HUES6 (cell line): ENCODE data around the gene PRADC1.
"Not testable (repeated sequence)": the region's sequence is repeated elsewhere in the genome, so short reads cannot be mapped to it uniquely, and the experiment has no call there.

Experiments
- H3K27ac ChIP-seq: 2 replicates; pipeline ENCODE4 v1.7.0; 2013; ENCODE audit warnings: low read depth, mild to moderate bottlenecking, low read length, inconsistent platforms
- H3K27me3 ChIP-seq: 2 replicates; pipeline ENCODE4 v1.6.1; 2013; ENCODE audit warnings: low read length; ENCODE audit not compliant: control insufficient read depth, insufficient read depth
- H3K36me3 ChIP-seq: 2 replicates; pipeline ENCODE4 v1.6.1; 2013; ENCODE audit warnings: low read length; ENCODE audit not compliant: control insufficient read depth, insufficient read depth
- H3K4me1 ChIP-seq: 2 replicates; pipeline ENCODE4 v1.6.1; 2013; ENCODE audit warnings: low read length; ENCODE audit not compliant: control insufficient read depth, insufficient read depth
- H3K4me3 ChIP-seq: 2 replicates; pipeline ENCODE4 v1.5.1; 2013; ENCODE audit warnings: low read depth, low read length
- H3K9ac ChIP-seq: one replicate; pipeline ENCODE4 v1.6.1; 2013; ENCODE audit warnings: mild to moderate bottlenecking, low read length
- H3K9me3 ChIP-seq: 2 replicates; pipeline ENCODE4 v1.6.1; 2013; ENCODE audit warnings: low read depth, low read length; ENCODE audit not compliant: control insufficient read depth, insufficient read depth

PRADC1 gene

GRCh38 chr2:73265298-73266060, 32.4 kb upstream of the PRADC1 start:
- H3K4me1 ChIP-seq, result peaks cover 7% of the 10 kb centered on the region; the same call in 1 of the 2 replicates
- H3K9ac ChIP-seq, result no peak overlapping the region
- H3K27ac ChIP-seq, result no peak overlapping the region
- H3K4me3 ChIP-seq, result no peak overlapping the region
- H3K36me3 ChIP-seq, result peaks cover 8% of the 10 kb centered on the region; the same call in 1 of the 2 replicates
- peaks cover 47% of the 10 kb centered on the region for H3K27me3 ChIP-seq
- H3K9me3 ChIP-seq, result no peaks in the 10 kb centered on the region

GRCh38 chr2:73264783-73265182, 31.7 kb upstream of the PRADC1 start:
- H3K4me1 ChIP-seq, result peaks cover 7% of the 10 kb centered on the region; the same call in 1 of the 2 replicates
- H3K27me3 ChIP-seq, result peaks cover 40% of the 10 kb centered on the region
- no peak overlapping the region for H3K27ac ChIP-seq
- peaks cover 8% of the 10 kb centered on the region; the same call in 1 of the 2 replicates for H3K36me3 ChIP-seq
- no peak overlapping the region for H3K9ac ChIP-seq
- H3K4me3 ChIP-seq, result no peak overlapping the region
- no peaks in the 10 kb centered on the region for H3K9me3 ChIP-seq

GRCh38 chr2:73264332-73264606, 31.2 kb upstream of the PRADC1 start:
- Histone ChIP-seq H3K9ac (no peak overlapping the region), H3K27me3 (peaks cover 35% of the 10 kb centered on the region), H3K4me3 (no peak overlapping the region), H3K4me1 (peaks cover 7% of the 10 kb centered on the region; the same call in 1 of the 2 replicates), H3K9me3 (no peaks in the 10 kb centered on the region), H3K36me3 (peaks cover 8% of the 10 kb centered on the region; the same call in 1 of the 2 replicates), H3K27ac (no peak overlapping the region)

- peaks cover 8% of the 10 kb centered on the region; the same call in 1 of the 2 replicates for H3K36me3 ChIP-seq
- peaks cover 30% of the 10 kb centered on the region for H3K27me3 ChIP-seq
- H3K4me3 ChIP-seq, result no peak overlapping the region
- no peak overlapping the region for H3K9ac ChIP-seq
- H3K4me1 ChIP-seq, result peaks cover 7% of the 10 kb centered on the region; the same call in 1 of the 2 replicates
- H3K9me3 ChIP-seq, result no peaks in the 10 kb centered on the region
- no peak overlapping the region for H3K27ac ChIP-seq
These were observed 30.7 kb upstream of the PRADC1 start for GRCh38 chr2:73263540-73264331.

- not testable (repeated sequence) for H3K9ac ChIP-seq, H3K36me3 ChIP-seq
These were observed 29.8 kb upstream of the PRADC1 start for GRCh38 chr2:73262691-73263429.

GRCh38 chr2:73262108-73262651, 29.1 kb upstream of the PRADC1 start:
- no peak overlapping the region for H3K27ac ChIP-seq
- H3K4me3 ChIP-seq, result no peak overlapping the region
- H3K27me3 ChIP-seq, result peaks cover 14% of the 10 kb centered on the region
- peaks cover 8% of the 10 kb centered on the region; the same call in 1 of the 2 replicates for H3K36me3 ChIP-seq
- no peaks in the 10 kb centered on the region for H3K9me3 ChIP-seq
- no peaks in the 10 kb centered on the region for H3K4me1 ChIP-seq
- no peak overlapping the region for H3K9ac ChIP-seq

More at GRCh38 chr2:73262691-73263429, 29.8 kb upstream of the PRADC1 start:
- H3K27me3 ChIP-seq, result peaks cover 21% of the 10 kb centered on the region
- not testable (repeated sequence) for H3K9me3 ChIP-seq, H3K27ac ChIP-seq, H3K4me1 ChIP-seq, H3K4me3 ChIP-seq

GRCh38 chr2:73260338-73260984, 27.4 kb upstream of the PRADC1 start:
- H3K36me3 ChIP-seq, result peaks cover 8% of the 10 kb centered on the region; the same call in 1 of the 2 replicates
- no peak overlapping the region for H3K9ac ChIP-seq
- no peak overlapping the region for H3K4me3 ChIP-seq
- no peaks in the 10 kb centered on the region for H3K27me3 ChIP-seq
- H3K4me1 ChIP-seq, result no peaks in the 10 kb centered on the region
- H3K27ac ChIP-seq, result no peak overlapping the region
- no peaks in the 10 kb centered on the region for H3K9me3 ChIP-seq

- H3K4me1 ChIP-seq, result no peaks in the 10 kb centered on the region
- H3K36me3 ChIP-seq, result peaks cover 10% of the 10 kb centered on the region; the same call in 1 of the 2 replicates
- H3K4me3 ChIP-seq, result no peak overlapping the region
These were observed 26.8 kb upstream of the PRADC1 start for GRCh38 chr2:73259704-73260337.

GRCh38 chr2:73259276-73259675, 26.2 kb upstream of the PRADC1 start:
- Histone ChIP-seq H3K36me3 (peaks cover 14% of the 10 kb centered on the region), H3K4me1 (no peaks in the 10 kb centered on the region), H3K9me3 (no peaks in the 10 kb centered on the region), H3K9ac (no peak overlapping the region), H3K4me3 (no peak overlapping the region), H3K27me3 (no peaks in the 10 kb centered on the region), H3K27ac (no peak overlapping the region)

More at GRCh38 chr2:73259704-73260337, 26.8 kb upstream of the PRADC1 start:
- Histone ChIP-seq H3K27me3 (no peaks in the 10 kb centered on the region), H3K9me3 (no peaks in the 10 kb centered on the region), H3K9ac (no peak overlapping the region), H3K27ac (no peak overlapping the region)

GRCh38 chr2:73258913-73259215, 25.8 kb upstream of the PRADC1 start:
- peaks cover 17% of the 10 kb centered on the region for H3K36me3 ChIP-seq

More at GRCh38 chr2:73258913-73259215, 25.8 kb upstream of the PRADC1 start:
- Histone ChIP-seq H3K27ac (no peak overlapping the region), H3K4me1 (no peaks in the 10 kb centered on the region), H3K4me3 (no peak overlapping the region), H3K9me3 (no peaks in the 10 kb centered on the region), H3K27me3 (no peaks in the 10 kb centered on the region), H3K9ac (no peak overlapping the region)
